Activated T-helper 17 cell treated with anti-CD3 and anti-CD28 coated beads, Interleukin-2, amount 50 U/mL, for 72 hours (primary cell): ENCODE measurements around the gene PAGE4. TPM values are rescaled to one million over a fixed set of nuclear protein-coding genes. Genes with fewer than 3 reads are reported as not detected.

Experiments used
- ATAC-seq: fragments of 150-1000 bp; cut with Tn5 transposase; replicated peaks from 2 replicates; pipeline ENCODE4 v1.10.0; 2021; ENCODE audit warnings: mild to moderate bottlenecking, moderate library complexity
- H3K27ac Mint-ChIP-seq: one replicate; pipeline ENCODE4 v1.8.0; 2022; ENCODE audit warnings: mixed read lengths
- H3K27me3 Mint-ChIP-seq: one replicate; pipeline ENCODE4 v1.8.0; 2022; ENCODE audit warnings: mixed read lengths
- H3K36me3 Mint-ChIP-seq: one replicate; pipeline ENCODE4 v1.8.0; 2022; ENCODE audit warnings: low read depth, mild to moderate bottlenecking, mixed read lengths
- H3K4me1 Mint-ChIP-seq: one replicate; pipeline ENCODE4 v1.8.0; 2022; ENCODE audit warnings: mixed read lengths
- H3K4me3 Mint-ChIP-seq: one replicate; pipeline ENCODE4 v1.8.0; 2022; ENCODE audit warnings: mild to moderate bottlenecking, mixed read lengths
- H3K9me3 Mint-ChIP-seq: one replicate; pipeline ENCODE4 v1.8.0; 2022; ENCODE audit warnings: mixed read lengths
- total RNA-seq, 2 donors: library from RNA; stranded (reverse); gene quantifications; one replicate each; pipeline ENCODE4 v1.2.3, GENCODE V29; 2022

PAGE4 gene
- total RNA-seq = not detected

- H3K27ac Mint-ChIP-seq = no peak within 1 kb of the TSS
- no peaks in the 10 kb centered on the region for H3K9me3 Mint-ChIP-seq
- no peaks in the 10 kb centered on the region for H3K36me3 Mint-ChIP-seq
- no peak for ATAC-seq
- no peaks in the 10 kb centered on the region for H3K4me1 Mint-ChIP-seq
- H3K4me3 Mint-ChIP-seq = no peak within 1 kb of the TSS
- H3K27me3 Mint-ChIP-seq = peaks cover 12% of the 10 kb centered on the region
Observed at GRCh38 chrX:49829016-49829415, at the start of gene PAGE4. PAGE4 (plus strand) TSS chrX:49829303; CDS start chrX:49830429, 1,126 bp downstream.

GRCh38 chrX:49784747-49785280 lies 44.3 kb upstream of the PAGE4 start:
- H3K36me3 Mint-ChIP-seq = no peaks in the 10 kb centered on the region
- H3K27ac Mint-ChIP-seq = no peak overlapping the region
- H3K4me1 Mint-ChIP-seq = no peaks in the 10 kb centered on the region
- ATAC-seq = no peak
- no peaks in the 10 kb centered on the region for H3K9me3 Mint-ChIP-seq
- H3K27me3 Mint-ChIP-seq = no peaks in the 10 kb centered on the region
- H3K4me3 Mint-ChIP-seq = no peak overlapping the region

- Mint-ChIP-seq H3K9me3 (no peaks in the 10 kb centered on the region), H3K27me3 (peaks cover under 1% of the 10 kb centered on the region)
- ATAC-seq = no peak
Observed at GRCh38 chrX:49792376-49792775, 36.7 kb upstream of the PAGE4 start.

GRCh38 chrX:49793686-49794085 lies 35.4 kb upstream of the PAGE4 start:
- Mint-ChIP-seq H3K36me3 (no peaks in the 10 kb centered on the region), H3K4me1 (no peaks in the 10 kb centered on the region), H3K27ac (no peak overlapping the region), H3K9me3 (no peaks in the 10 kb centered on the region), H3K4me3 (no peak overlapping the region), H3K27me3 (peaks cover 6% of the 10 kb centered on the region)
- ATAC-seq = no peak

More at GRCh38 chrX:49792376-49792775, 36.7 kb upstream of the PAGE4 start:
- no peak overlapping the region for H3K27ac Mint-ChIP-seq
- no peaks in the 10 kb centered on the region for H3K4me1 Mint-ChIP-seq
- no peak overlapping the region for H3K4me3 Mint-ChIP-seq
- no peaks in the 10 kb centered on the region for H3K36me3 Mint-ChIP-seq

- H3K27ac Mint-ChIP-seq = no peak overlapping the region
- H3K4me3 Mint-ChIP-seq = no peak overlapping the region
- H3K4me1 Mint-ChIP-seq = no peaks in the 10 kb centered on the region
- H3K9me3 Mint-ChIP-seq = no peaks in the 10 kb centered on the region
- H3K27me3 Mint-ChIP-seq = peaks cover 6% of the 10 kb centered on the region
- ATAC-seq = no peak
- H3K36me3 Mint-ChIP-seq = no peaks in the 10 kb centered on the region
Observed at GRCh38 chrX:49799828-49800227, 29.3 kb upstream of the PAGE4 start.

- Mint-ChIP-seq H3K27ac (no peak overlapping the region), H3K36me3 (no peaks in the 10 kb centered on the region), H3K4me1 (no peaks in the 10 kb centered on the region), H3K4me3 (no peak overlapping the region), H3K9me3 (no peaks in the 10 kb centered on the region), H3K27me3 (no peaks in the 10 kb centered on the region)
- no peak for ATAC-seq
Observed at GRCh38 chrX:49809891-49810632, 19.0 kb upstream of the PAGE4 start.

- H3K36me3 Mint-ChIP-seq = no peaks in the 10 kb centered on the region
- no peaks in the 10 kb centered on the region for H3K4me1 Mint-ChIP-seq
- no peak overlapping the region for H3K4me3 Mint-ChIP-seq
- H3K27me3 Mint-ChIP-seq = no peaks in the 10 kb centered on the region
- H3K27ac Mint-ChIP-seq = no peak overlapping the region
- no peak for ATAC-seq
- no peaks in the 10 kb centered on the region for H3K9me3 Mint-ChIP-seq
Observed at GRCh38 chrX:49812177-49812576, 16.9 kb upstream of the PAGE4 start.

GRCh38 chrX:49816435-49816834 lies 12.7 kb upstream of the PAGE4 start:
- Mint-ChIP-seq H3K27me3 (no peaks in the 10 kb centered on the region), H3K4me3 (no peak overlapping the region), H3K27ac (no peak overlapping the region), H3K9me3 (no peaks in the 10 kb centered on the region), H3K36me3 (no peaks in the 10 kb centered on the region), H3K4me1 (no peaks in the 10 kb centered on the region)
- ATAC-seq = no peak

GRCh38 chrX:49838374-49838773 lies 9.3 kb downstream of the PAGE4 start:
- Mint-ChIP-seq H3K27ac (no peak overlapping the region), H3K27me3 (no peaks in the 10 kb centered on the region), H3K4me3 (no peak overlapping the region), H3K4me1 (no peaks in the 10 kb centered on the region), H3K36me3 (no peaks in the 10 kb centered on the region), H3K9me3 (no peaks in the 10 kb centered on the region)
- no peak for ATAC-seq

GRCh38 chrX:49840679-49841078 lies 11.6 kb downstream of the PAGE4 start:
- ATAC-seq = peak; percentile 56
- no peaks in the 10 kb centered on the region for H3K27me3 Mint-ChIP-seq
- H3K36me3 Mint-ChIP-seq = no peaks in the 10 kb centered on the region
- H3K27ac Mint-ChIP-seq = no peak overlapping the region
- H3K9me3 Mint-ChIP-seq = no peaks in the 10 kb centered on the region
- H3K4me3 Mint-ChIP-seq = no peak overlapping the region
- no peaks in the 10 kb centered on the region for H3K4me1 Mint-ChIP-seq

GRCh38 chrX:49842621-49843020 lies 13.5 kb downstream of the PAGE4 start:
- no peaks in the 10 kb centered on the region for H3K27me3 Mint-ChIP-seq
- no peaks in the 10 kb centered on the region for H3K4me1 Mint-ChIP-seq
- H3K27ac Mint-ChIP-seq = no peak overlapping the region
- no peak overlapping the region for H3K4me3 Mint-ChIP-seq
- no peak for ATAC-seq
- H3K36me3 Mint-ChIP-seq = no peaks in the 10 kb centered on the region
- no peaks in the 10 kb centered on the region for H3K9me3 Mint-ChIP-seq

- Mint-ChIP-seq H3K4me3 (no peak overlapping the region), H3K27me3 (no peaks in the 10 kb centered on the region), H3K4me1 (no peaks in the 10 kb centered on the region), H3K9me3 (no peaks in the 10 kb centered on the region), H3K36me3 (no peaks in the 10 kb centered on the region), H3K27ac (no peak overlapping the region)
- no peak for ATAC-seq
Observed at GRCh38 chrX:49844611-49845010, 15.5 kb downstream of the PAGE4 start.

- Mint-ChIP-seq H3K27me3 (no peaks in the 10 kb centered on the region), H3K4me1 (no peaks in the 10 kb centered on the region), H3K36me3 (no peaks in the 10 kb centered on the region), H3K9me3 (no peaks in the 10 kb centered on the region), H3K4me3 (no peak overlapping the region), H3K27ac (no peak overlapping the region)
- no peak for ATAC-seq
Observed at GRCh38 chrX:49845701-49846403, 16.7 kb downstream of the PAGE4 start.

GRCh38 chrX:49846522-49846921 lies 17.4 kb downstream of the PAGE4 start:
- Mint-ChIP-seq H3K4me1 (no peaks in the 10 kb centered on the region), H3K4me3 (no peak overlapping the region), H3K27me3 (peaks cover under 1% of the 10 kb centered on the region), H3K36me3 (no peaks in the 10 kb centered on the region), H3K9me3 (no peaks in the 10 kb centered on the region), H3K27ac (no peak overlapping the region)
- ATAC-seq = no peak

- H3K27me3 Mint-ChIP-seq = peaks cover 4% of the 10 kb centered on the region
- no peak overlapping the region for H3K4me3 Mint-ChIP-seq
- H3K36me3 Mint-ChIP-seq = no peaks in the 10 kb centered on the region
- no peak overlapping the region for H3K27ac Mint-ChIP-seq
- H3K9me3 Mint-ChIP-seq = no peaks in the 10 kb centered on the region
- ATAC-seq = no peak
- H3K4me1 Mint-ChIP-seq = no peaks in the 10 kb centered on the region
Observed at GRCh38 chrX:49848275-49848674, 19.2 kb downstream of the PAGE4 start.
